Fibroblast of pulmonary artery (primary cell): ENCODE measurements around the gene TRPM5.

Source experiments
- DNase-seq: peaks from one replicate; pipeline ENCODE4 v3.0.0-alpha.2; 2010; ENCODE audit warnings: low read depth
- H3K4me3 ChIP-seq: replicated peaks from 2 replicates; pipeline ENCODE4 v1.5.1; 2011; ENCODE audit warnings: low read depth, mild to moderate bottlenecking, control low read depth, low read length, moderate library complexity
- CTCF ChIP-seq: IDR thresholded peaks from 2 replicates; pipeline ENCODE4 v1.5.1; 2011; ENCODE audit warnings: mild to moderate bottlenecking, control low read depth, low read length, inconsistent platforms; ENCODE audit errors: missing control alignments

The TRPM5 gene

GRCh38 chr11:2409126-2409525 lies 35.2 kb downstream of the TRPM5 start:
- no peak for DNase-seq
- no peak for TF ChIP-seq CTCF
- H3K4me3 ChIP-seq = no peak overlapping the region

- H3K4me3 ChIP-seq = no peak overlapping the region
- no peak for DNase-seq
- no peak for TF ChIP-seq CTCF
Measured at GRCh38 chr11:2408671-2409070, 35.6 kb downstream of the TRPM5 start.

- no peak for TF ChIP-seq CTCF
- H3K4me3 ChIP-seq = no peak overlapping the region
- DNase-seq = no peak
Measured at GRCh38 chr11:2406878-2407410, 37.4 kb downstream of the TRPM5 start.

- no peak overlapping the region for H3K4me3 ChIP-seq
- DNase-seq = no peak
- no peak for TF ChIP-seq CTCF
Measured at GRCh38 chr11:2406451-2406850, 37.9 kb downstream of the TRPM5 start.

GRCh38 chr11:2404735-2405196 lies 39.5 kb downstream of the TRPM5 start:
- no peak for DNase-seq
- no peak for TF ChIP-seq CTCF
- H3K4me3 ChIP-seq = no peak overlapping the region

GRCh38 chr11:2402890-2403645 lies 41.2 kb downstream of the TRPM5 start:
- TF ChIP-seq CTCF = no peak
- H3K4me3 ChIP-seq = no peak overlapping the region
- no peak for DNase-seq

GRCh38 chr11:2402106-2402505 lies 42.2 kb downstream of the TRPM5 start:
- no peak for TF ChIP-seq CTCF
- peak overlapping the region; percentile 85 for H3K4me3 ChIP-seq
- no peak for DNase-seq
